ENCODE measurements around the gene HIPK3.
"Not testable (repeated sequence)": the region's sequence is repeated elsewhere in the genome, so short reads cannot be mapped to it uniquely, and the experiment has no call there.

The HIPK3 gene

DNA sequence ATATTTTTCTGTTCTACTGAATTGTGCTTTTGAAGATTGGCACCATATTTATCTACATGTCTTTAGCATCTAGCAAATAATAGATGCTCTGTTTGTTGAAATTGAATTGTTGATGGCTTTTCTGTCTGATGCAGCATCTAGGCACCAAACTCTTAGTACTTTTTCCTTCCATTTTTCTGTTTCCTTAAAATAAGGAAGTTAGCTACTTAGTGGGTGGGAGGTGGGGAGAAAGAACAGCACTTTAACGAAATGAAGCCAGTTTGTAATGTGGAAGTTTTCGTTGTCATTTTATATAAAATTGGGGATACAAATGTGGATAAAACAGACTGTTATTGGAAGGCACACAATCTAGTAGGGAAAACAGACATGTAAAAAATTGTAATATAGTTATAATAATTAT is 76.6 kb downstream of the HIPK3 start:
- Histone ChIP-seq H3K4me3 (ENCODE audit: low read length) (no peak overlapping the region), H3K9me3 (ENCODE audit: control insufficient read depth, low read length) (no peaks in the 10 kb centered on the region), H3K36me3 (ENCODE audit: control insufficient read depth, insufficient read depth, low read length, severe bottlenecking) (peaks cover 35% of the 10 kb centered on the region), H3K27me3 (replicated peaks; ENCODE audit: control insufficient read depth, insufficient read depth, low read length) (no peaks in the 10 kb centered on the region), H3K9ac (ENCODE audit: low read length) (no peak overlapping the region), H3K4me1 (ENCODE audit: control insufficient read depth, insufficient read depth, low read length) (peaks cover 16% of the 10 kb centered on the region)
- no peak for DNase-seq (ENCODE audit: low read depth)

DNA sequence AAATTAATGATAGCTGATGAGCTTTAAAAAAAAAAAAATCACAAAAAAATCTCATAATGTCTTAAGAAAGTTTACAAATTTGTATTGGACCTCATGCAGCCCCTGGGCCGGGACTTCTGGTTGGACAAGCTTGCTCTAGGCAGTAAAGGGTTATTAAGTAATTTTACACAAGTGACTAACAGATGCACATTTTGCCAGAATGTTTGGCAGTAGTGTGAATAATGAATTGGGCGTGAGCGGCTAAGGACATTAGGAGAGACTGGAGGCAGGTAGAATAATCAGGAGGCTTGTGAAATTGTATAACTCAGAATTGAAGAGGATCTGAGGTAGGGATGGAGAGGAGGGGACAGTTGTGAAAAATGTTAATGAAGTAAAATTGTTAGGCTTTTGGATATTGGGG is 77.4 kb downstream of the HIPK3 start:
- H3K9me3 ChIP-seq (ENCODE audit: control insufficient read depth, low read length), result no peaks in the 10 kb centered on the region
- peaks cover 44% of the 10 kb centered on the region for H3K36me3 ChIP-seq (ENCODE audit: control insufficient read depth, insufficient read depth, low read length, severe bottlenecking)
- no peaks in the 10 kb centered on the region for H3K27me3 ChIP-seq (replicated peaks; ENCODE audit: control insufficient read depth, insufficient read depth, low read length)
- H3K9ac ChIP-seq (ENCODE audit: low read length), result no peak overlapping the region
- no peak overlapping the region for H3K4me3 ChIP-seq (ENCODE audit: low read length)
- H3K4me1 ChIP-seq (ENCODE audit: control insufficient read depth, insufficient read depth, low read length), result peaks cover 12% of the 10 kb centered on the region
- DNase-seq (ENCODE audit: low read depth), result no peak

DNA sequence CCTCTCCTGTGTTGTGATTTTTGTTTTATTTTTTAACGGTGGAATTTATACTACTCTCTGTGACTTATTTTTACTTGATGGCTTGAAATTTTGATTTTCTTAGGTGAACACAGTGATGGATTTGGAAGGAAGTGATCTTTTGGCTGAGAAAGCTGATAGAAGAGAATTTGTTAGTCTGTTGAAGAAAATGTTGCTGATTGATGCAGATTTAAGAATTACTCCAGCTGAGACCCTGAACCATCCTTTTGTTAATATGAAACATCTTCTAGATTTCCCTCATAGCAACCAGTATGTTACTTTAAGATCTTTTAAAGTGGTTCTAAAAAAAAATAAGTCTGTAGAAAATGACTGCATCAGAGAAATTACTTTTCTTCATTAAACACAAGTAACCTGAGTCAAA is 82.1 kb downstream of the HIPK3 start:
- Histone ChIP-seq H3K4me1 (ENCODE audit: control insufficient read depth, insufficient read depth, low read length) (no peaks in the 10 kb centered on the region), H3K36me3 (ENCODE audit: control insufficient read depth, insufficient read depth, low read length, severe bottlenecking) (peaks cover 60% of the 10 kb centered on the region)
- no peak for DNase-seq (ENCODE audit: low read depth)

DNA sequence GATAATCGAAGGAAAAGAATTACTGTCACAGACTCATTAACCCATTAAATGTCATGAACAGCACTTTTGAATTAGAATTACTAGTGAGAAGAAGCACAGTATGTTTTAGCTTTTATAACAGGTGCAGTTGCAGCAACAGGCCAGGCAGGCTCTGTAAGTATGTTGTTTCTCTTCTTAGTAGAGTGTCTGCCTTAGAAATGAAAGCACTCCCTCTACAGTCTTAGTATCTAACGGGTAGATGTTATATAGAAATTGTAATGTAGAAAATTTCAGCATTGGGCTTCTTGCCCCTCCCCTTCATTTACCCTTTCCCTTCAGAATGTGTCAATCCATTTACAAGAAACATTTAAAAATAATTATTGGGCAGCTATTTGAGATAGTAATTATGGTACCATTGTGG is 87.4 kb downstream of the HIPK3 start:
- Histone ChIP-seq H3K36me3 (ENCODE audit: control insufficient read depth, insufficient read depth, low read length, severe bottlenecking) (peaks cover 88% of the 10 kb centered on the region), H3K4me1 (ENCODE audit: control insufficient read depth, insufficient read depth, low read length) (no peaks in the 10 kb centered on the region), H3K9ac (ENCODE audit: low read length) (no peak overlapping the region), H3K4me3 (ENCODE audit: low read length) (no peak overlapping the region), H3K9me3 (ENCODE audit: control insufficient read depth, low read length) (no peaks in the 10 kb centered on the region), H3K27me3 (replicated peaks; ENCODE audit: control insufficient read depth, insufficient read depth, low read length) (no peaks in the 10 kb centered on the region)
- DNase-seq (ENCODE audit: low read depth), result peak; percentile 24

More for the DNA sequence above, 82.1 kb downstream of the HIPK3 start:
- no peak overlapping the region for H3K4me3 ChIP-seq (ENCODE audit: low read length)
- H3K9me3 ChIP-seq (ENCODE audit: control insufficient read depth, low read length), result no peaks in the 10 kb centered on the region
- no peak overlapping the region for H3K9ac ChIP-seq (ENCODE audit: low read length)
- no peaks in the 10 kb centered on the region for H3K27me3 ChIP-seq (replicated peaks; ENCODE audit: control insufficient read depth, insufficient read depth, low read length)

DNA sequence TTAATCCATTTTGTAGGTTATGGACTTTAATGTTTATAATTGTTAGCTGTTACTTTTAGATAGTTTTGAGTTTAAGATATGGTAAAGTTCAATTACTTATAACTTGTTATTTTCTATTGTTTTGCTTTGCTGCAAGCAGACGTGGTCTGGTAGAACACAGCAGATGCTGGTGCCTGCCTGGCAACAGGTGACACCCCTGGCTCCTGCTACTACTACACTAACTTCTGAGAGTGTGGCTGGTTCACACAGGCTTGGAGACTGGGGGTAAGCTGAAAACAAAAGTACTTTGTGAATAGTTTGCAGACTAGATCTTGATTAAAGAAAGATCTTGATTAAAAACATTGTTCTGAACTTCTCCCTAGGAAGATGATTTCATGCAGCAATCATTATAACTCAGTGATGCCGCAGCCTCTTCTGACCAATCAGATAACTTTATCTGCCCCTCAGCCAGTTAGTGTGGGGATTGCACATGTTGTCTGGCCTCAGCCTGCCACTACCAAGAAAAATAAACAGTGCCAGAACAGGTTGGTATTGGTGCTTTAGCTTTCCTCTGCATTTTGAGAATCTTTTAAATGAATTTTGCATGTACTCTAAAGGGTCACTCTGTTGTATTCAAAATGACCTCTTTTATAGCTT is 90.4 kb downstream of the HIPK3 start:
- H3K36me3 ChIP-seq (ENCODE audit: control insufficient read depth, insufficient read depth, low read length, severe bottlenecking), result peaks cover 89% of the 10 kb centered on the region
- H3K27me3 ChIP-seq (replicated peaks; ENCODE audit: control insufficient read depth, insufficient read depth, low read length), result no peaks in the 10 kb centered on the region
- H3K4me1 ChIP-seq (ENCODE audit: control insufficient read depth, insufficient read depth, low read length), result no peaks in the 10 kb centered on the region
- no peak overlapping the region for H3K4me3 ChIP-seq (ENCODE audit: low read length)
- DNase-seq (ENCODE audit: low read depth), result no peak
- H3K9me3 ChIP-seq (ENCODE audit: control insufficient read depth, low read length), result no peaks in the 10 kb centered on the region
- H3K9ac ChIP-seq (ENCODE audit: low read length), result no peak overlapping the region

DNA sequence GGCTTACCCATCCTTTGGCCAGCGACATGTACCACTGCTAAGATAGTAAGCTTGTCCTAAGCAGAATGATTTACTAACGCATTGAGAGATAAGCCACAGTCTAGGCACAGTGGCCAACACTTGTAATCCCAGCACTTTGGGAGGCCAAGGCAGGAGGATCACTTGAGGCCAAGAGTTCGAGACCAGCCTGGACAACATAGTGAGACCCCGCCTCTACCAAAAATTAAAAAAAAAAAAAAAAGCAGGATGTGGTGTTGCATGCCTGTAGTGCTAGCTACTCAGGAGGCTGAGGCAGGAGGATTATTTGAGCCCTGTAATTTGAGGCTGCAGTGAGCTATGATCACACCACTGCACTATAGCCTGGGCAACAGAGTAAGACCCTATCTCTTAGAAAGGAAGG is 93.1 kb downstream of the HIPK3 start:
- peaks cover 96% of the 10 kb centered on the region for H3K36me3 ChIP-seq (ENCODE audit: control insufficient read depth, insufficient read depth, low read length, severe bottlenecking)
- no peaks in the 10 kb centered on the region for H3K4me1 ChIP-seq (ENCODE audit: control insufficient read depth, insufficient read depth, low read length)
- DNase-seq (ENCODE audit: low read depth), result no peak
- H3K4me3 ChIP-seq (ENCODE audit: low read length), result no peak overlapping the region
- no peaks in the 10 kb centered on the region for H3K9me3 ChIP-seq (ENCODE audit: control insufficient read depth, low read length)
- no peaks in the 10 kb centered on the region for H3K27me3 ChIP-seq (replicated peaks; ENCODE audit: control insufficient read depth, insufficient read depth, low read length)
- H3K9ac ChIP-seq (ENCODE audit: low read length), result no peak overlapping the region

DNA sequence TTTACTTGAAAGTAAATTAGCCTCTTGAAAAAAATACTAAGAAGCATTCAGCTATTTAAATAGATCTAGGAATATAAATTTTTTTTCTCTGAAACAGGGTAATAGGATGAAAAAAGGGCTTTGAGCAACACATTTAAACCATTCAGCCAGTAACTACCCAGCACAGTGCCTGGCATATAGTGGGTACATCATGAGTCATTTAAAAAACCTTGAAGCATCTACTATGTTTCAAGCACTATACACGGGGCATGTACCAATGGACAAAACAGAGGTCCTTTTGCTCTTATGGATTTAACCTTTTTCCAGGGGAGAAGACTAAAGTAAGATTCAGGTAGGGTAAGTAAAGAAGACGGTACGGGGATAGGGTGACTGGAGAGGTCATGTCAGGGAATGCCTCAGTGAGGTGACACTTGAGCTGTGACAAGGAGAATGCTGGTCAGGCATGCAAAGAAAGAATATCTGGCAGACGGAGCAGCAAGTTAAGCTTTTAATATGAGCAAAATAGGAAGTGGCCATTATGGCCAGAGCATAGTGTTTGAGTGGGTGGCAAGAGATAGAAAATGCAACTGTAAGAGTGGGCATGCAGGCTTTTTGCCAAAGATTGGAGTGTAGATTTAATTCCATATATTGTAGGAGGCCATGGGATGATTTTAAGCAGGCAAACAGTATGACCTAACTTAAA is 101.1 kb downstream of the HIPK3 start:
- Histone ChIP-seq H3K9ac (ENCODE audit: low read length) (no peak overlapping the region), H3K36me3 (ENCODE audit: control insufficient read depth, insufficient read depth, low read length, severe bottlenecking) (peaks cover 42% of the 10 kb centered on the region), H3K9me3 (ENCODE audit: control insufficient read depth, low read length) (no peaks in the 10 kb centered on the region), H3K4me1 (ENCODE audit: control insufficient read depth, insufficient read depth, low read length) (peaks cover 6% of the 10 kb centered on the region), H3K27me3 (replicated peaks; ENCODE audit: control insufficient read depth, insufficient read depth, low read length) (no peaks in the 10 kb centered on the region), H3K4me3 (ENCODE audit: low read length) (no peak overlapping the region)
- no peak for DNase-seq (ENCODE audit: low read depth)

DNA sequence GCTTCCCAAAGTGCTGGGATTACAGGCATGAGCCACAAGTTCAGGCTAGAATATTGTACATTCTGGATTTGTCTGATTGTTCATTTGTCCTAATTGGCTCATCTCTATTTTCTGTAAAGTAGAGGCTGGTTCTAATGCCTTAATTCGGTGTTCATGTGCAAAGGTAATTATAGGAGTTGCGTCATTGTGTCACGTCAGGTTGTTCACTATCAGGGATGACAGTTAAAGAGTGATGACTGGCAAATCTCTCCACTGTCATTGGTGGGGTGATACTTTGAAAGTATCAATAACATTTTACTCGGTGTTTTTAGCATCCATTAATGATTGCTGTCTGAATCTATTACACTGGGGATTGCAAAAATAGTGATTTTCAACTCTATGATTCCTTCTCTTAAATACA is 103.5 kb downstream of the HIPK3 start:
- peaks cover 6% of the 10 kb centered on the region for H3K4me1 ChIP-seq (ENCODE audit: control insufficient read depth, insufficient read depth, low read length)
- no peak overlapping the region for H3K4me3 ChIP-seq (ENCODE audit: low read length)
- peaks cover 20% of the 10 kb centered on the region for H3K36me3 ChIP-seq (ENCODE audit: control insufficient read depth, insufficient read depth, low read length, severe bottlenecking)
- H3K9ac ChIP-seq (ENCODE audit: low read length), result no peak overlapping the region
- H3K9me3 ChIP-seq (ENCODE audit: control insufficient read depth, low read length), result no peaks in the 10 kb centered on the region
- DNase-seq (ENCODE audit: low read depth), result no peak
- H3K27me3 ChIP-seq (replicated peaks; ENCODE audit: control insufficient read depth, insufficient read depth, low read length), result no peaks in the 10 kb centered on the region

DNA sequence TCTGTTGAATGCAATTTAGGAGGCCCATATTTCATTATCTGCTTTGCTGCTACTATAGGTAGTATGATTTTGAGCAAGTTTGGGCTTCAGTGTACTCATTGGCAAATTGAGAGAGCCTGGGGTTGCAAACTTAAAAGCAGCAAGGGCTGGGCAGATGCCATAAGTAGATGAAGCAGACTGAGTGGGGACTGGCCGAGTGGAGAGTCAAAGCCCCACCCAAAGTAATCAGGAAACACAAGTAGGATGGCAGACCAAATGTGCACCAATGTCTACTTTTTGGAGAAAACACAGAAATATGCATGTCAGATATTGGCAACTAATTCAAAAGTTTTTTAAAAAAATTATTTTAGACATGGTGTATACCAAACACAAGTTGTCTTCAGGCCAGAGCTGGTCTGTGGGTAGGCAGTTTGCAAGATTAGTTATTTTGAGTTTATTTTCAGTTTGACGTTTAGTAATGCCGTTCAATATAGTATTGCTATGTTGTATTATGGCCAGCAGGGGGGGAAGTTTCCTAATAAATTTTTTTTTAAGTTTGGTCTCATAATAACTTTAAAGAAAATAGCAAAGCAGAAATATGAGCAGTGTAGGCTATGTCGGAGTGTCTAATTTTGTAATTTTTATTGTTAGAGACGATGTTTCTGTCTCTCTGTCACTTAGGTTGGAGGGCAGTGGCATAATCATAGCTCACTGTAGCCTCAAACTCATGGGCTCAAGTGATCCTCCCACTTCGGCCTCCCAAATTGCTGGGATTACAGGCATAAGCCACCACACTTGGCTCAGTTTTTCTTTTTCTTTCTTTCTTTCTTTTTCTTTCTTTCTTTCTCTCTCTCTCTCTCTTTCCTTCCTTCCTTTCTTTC is 105.1 kb downstream of the HIPK3 start:
- Histone ChIP-seq H3K4me1 (ENCODE audit: control insufficient read depth, insufficient read depth, low read length) (peaks cover 6% of the 10 kb centered on the region), H3K9me3 (ENCODE audit: control insufficient read depth, low read length) (no peaks in the 10 kb centered on the region), H3K4me3 (ENCODE audit: low read length) (no peak overlapping the region), H3K9ac (ENCODE audit: low read length) (peak overlapping the region; percentile 41), H3K36me3 (ENCODE audit: control insufficient read depth, insufficient read depth, low read length, severe bottlenecking) (peaks cover 4% of the 10 kb centered on the region), H3K27me3 (replicated peaks; ENCODE audit: control insufficient read depth, insufficient read depth, low read length) (no peaks in the 10 kb centered on the region)
- peak; percentile 81 for DNase-seq (ENCODE audit: low read depth)

DNA sequence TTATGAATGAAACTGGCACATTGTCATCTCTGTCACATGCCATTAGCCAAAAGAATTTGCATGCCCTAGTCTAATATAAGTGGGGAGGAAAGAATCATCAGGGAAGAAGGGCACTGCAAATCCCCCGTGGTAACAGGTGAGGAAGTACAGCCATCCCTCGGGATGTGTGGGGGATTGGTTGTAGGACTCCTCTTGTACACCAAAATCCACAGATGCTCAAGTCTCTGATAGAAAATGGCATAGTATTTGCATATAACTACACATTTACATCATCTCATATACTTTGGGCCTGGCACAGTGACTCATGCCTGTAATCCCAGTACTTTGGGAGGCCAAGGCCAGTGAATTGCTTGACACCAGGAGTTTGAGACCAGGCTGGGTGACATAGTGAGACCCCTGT is 109.7 kb downstream of the HIPK3 start:
- no peaks in the 10 kb centered on the region for H3K27me3 ChIP-seq (replicated peaks; ENCODE audit: control insufficient read depth, insufficient read depth, low read length)
- no peak for DNase-seq (ENCODE audit: low read depth)
- H3K4me1 ChIP-seq (ENCODE audit: control insufficient read depth, insufficient read depth, low read length), result peaks cover 4% of the 10 kb centered on the region
- H3K36me3 ChIP-seq (ENCODE audit: control insufficient read depth, insufficient read depth, low read length, severe bottlenecking), result no peaks in the 10 kb centered on the region
- no peak overlapping the region for H3K4me3 ChIP-seq (ENCODE audit: low read length)
- H3K9me3 ChIP-seq (ENCODE audit: control insufficient read depth, low read length), result no peaks in the 10 kb centered on the region
- no peak overlapping the region for H3K9ac ChIP-seq (ENCODE audit: low read length)

DNA sequence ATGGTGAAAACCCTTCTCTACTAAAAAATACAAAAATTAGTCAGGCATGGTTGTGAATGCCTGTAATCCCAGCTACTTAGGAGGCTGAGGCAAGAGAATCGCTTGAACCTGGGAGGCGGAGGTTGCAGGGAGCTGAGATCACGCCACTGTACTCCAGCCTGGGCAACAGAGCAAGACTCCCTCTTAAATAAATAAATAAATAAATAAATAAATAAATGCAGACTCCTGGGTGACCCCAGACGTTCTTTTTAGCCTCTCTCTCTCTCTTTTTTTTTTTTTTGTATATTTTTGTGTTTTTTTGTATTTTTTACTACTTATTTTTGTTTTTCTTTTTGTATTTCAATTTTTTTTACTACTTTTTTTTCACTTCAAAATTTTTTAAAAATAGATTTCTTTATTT is 111.3 kb downstream of the HIPK3 start:
- not testable (repeated sequence) for DNase-seq (ENCODE audit: low read depth); H3K9ac ChIP-seq (ENCODE audit: low read length); H3K9me3 ChIP-seq (ENCODE audit: control insufficient read depth, low read length); H3K4me1 ChIP-seq (ENCODE audit: control insufficient read depth, insufficient read depth, low read length); H3K4me3 ChIP-seq (ENCODE audit: low read length); H3K36me3 ChIP-seq (ENCODE audit: control insufficient read depth, insufficient read depth, low read length, severe bottlenecking); H3K27me3 ChIP-seq (replicated peaks; ENCODE audit: control insufficient read depth, insufficient read depth, low read length)

Measured in adipocyte (in vitro differentiated cells).